Measurements from ENCODE around the gene MRC1.

The MRC1 gene

DNA sequence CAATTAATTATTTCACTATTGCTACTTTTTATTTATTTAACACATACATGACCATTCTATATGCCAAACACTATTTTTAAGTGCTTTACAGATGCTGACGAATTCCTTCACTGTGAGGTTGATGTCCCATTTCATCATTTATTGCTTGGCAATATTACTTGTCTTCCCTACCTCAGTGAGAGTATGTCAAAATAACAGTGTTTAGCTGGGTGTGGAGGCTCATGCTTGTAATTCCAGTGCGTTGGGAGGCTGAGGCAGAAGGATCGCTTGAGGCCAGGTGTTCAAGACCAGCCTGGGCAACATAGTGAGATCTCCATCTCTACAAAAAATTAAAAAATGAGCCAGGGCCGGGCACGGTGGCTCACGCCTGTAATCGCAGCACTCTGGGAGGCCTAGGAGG is 19.8 kb upstream of the MRC1 start:
- ATAC-seq (ENCODE audit: insufficient read depth, low read depth) (no peak), DNase-seq (no peak)
- H3K27me3 ChIP-seq (ENCODE audit: insufficient read depth, low read length, poor library complexity), result no peaks in the 10 kb centered on the region
- no peak overlapping the region for H2AFZ ChIP-seq (ENCODE audit: low read depth, low read length)
- no peaks in the 10 kb centered on the region for H3K79me2 ChIP-seq (ENCODE audit: insufficient read depth, low read length)
- H3K27ac ChIP-seq (ENCODE audit: low read length), result no peak overlapping the region
- no peaks in the 10 kb centered on the region for H3K9me3 ChIP-seq (ENCODE audit: insufficient read depth, low read length, severe bottlenecking)
- no peak overlapping the region for H3K4me3 ChIP-seq (ENCODE audit: low read depth in 1 of 2, low read length in 2 of 2)
- TF ChIP-seq, protein P1, sequence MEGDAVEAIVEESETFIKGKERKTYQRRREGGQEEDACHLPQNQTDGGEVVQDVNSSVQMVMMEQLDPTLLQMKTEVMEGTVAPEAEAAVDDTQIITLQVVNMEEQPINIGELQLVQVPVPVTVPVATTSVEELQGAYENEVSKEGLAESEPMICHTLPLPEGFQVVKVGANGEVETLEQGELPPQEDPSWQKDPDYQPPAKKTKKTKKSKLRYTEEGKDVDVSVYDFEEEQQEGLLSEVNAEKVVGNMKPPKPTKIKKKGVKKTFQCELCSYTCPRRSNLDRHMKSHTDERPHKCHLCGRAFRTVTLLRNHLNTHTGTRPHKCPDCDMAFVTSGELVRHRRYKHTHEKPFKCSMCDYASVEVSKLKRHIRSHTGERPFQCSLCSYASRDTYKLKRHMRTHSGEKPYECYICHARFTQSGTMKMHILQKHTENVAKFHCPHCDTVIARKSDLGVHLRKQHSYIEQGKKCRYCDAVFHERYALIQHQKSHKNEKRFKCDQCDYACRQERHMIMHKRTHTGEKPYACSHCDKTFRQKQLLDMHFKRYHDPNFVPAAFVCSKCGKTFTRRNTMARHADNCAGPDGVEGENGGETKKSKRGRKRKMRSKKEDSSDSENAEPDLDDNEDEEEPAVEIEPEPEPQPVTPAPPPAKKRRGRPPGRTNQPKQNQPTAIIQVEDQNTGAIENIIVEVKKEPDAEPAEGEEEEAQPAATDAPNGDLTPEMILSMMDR (IDR thresholded peaks at IDR 0.05; ENCODE audit: borderline replicate concordance, extremely low read depth, low read length, poor library complexity, severe bottlenecking), result no peak
- no peak for TF ChIP-seq EZH2 (IDR thresholded peaks at IDR 0.05; ENCODE audit: borderline replicate concordance, low read depth, low read length, severe bottlenecking)
- H4K20me1 ChIP-seq (ENCODE audit: insufficient read depth, low read length), result no peaks in the 10 kb centered on the region
- no peak overlapping the region for H3K9ac ChIP-seq (ENCODE audit: low read depth, low read length)
- no peak overlapping the region for H3K4me2 ChIP-seq (ENCODE audit: insufficient read depth, low read length)
- no peaks in the 10 kb centered on the region for H3K36me3 ChIP-seq (ENCODE audit: insufficient read depth, low read length)
- peaks cover 17% of the 10 kb centered on the region for H3K4me1 ChIP-seq (ENCODE audit: insufficient read depth, low read length)

DNA sequence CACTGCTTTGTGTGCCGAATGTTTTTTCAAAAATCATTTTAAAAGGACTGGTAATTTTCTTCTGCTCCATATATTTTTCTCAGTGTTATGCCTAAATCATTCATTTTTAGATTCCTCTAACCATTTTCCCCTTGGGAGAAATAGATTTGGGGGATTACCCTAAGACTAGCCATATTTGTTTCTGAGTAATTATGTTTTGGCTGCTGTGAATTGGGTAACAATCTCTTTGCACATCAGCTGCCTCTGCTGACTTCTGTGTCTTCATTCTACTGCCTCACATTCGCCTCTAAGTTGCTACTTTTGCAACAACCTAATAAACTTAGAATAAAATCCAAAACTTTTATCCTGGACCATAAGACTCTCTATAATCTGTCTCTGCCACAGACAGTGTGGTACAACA is 18.5 kb upstream of the MRC1 start:
- TF ChIP-seq, protein P1 (IDR thresholded peaks at IDR 0.05; ENCODE audit: borderline replicate concordance, extremely low read depth, low read length, poor library complexity, severe bottlenecking), result no peak
- TF ChIP-seq EZH2 (IDR thresholded peaks at IDR 0.05; ENCODE audit: borderline replicate concordance, low read depth, low read length, severe bottlenecking), result no peak
- Histone ChIP-seq H3K79me2 (ENCODE audit: insufficient read depth, low read length) (no peaks in the 10 kb centered on the region), H3K4me3 (ENCODE audit: low read depth in 1 of 2, low read length in 2 of 2) (no peak overlapping the region), H4K20me1 (ENCODE audit: insufficient read depth, low read length) (no peaks in the 10 kb centered on the region), H3K4me2 (ENCODE audit: insufficient read depth, low read length) (no peak overlapping the region), H3K9ac (ENCODE audit: low read depth, low read length) (no peak overlapping the region), H3K36me3 (ENCODE audit: insufficient read depth, low read length) (no peaks in the 10 kb centered on the region), H3K4me1 (ENCODE audit: insufficient read depth, low read length) (peaks cover 17% of the 10 kb centered on the region), H3K27ac (ENCODE audit: low read length) (no peak overlapping the region), H3K9me3 (ENCODE audit: insufficient read depth, low read length, severe bottlenecking) (no peaks in the 10 kb centered on the region), H3K27me3 (ENCODE audit: insufficient read depth, low read length, poor library complexity) (no peaks in the 10 kb centered on the region), H2AFZ (ENCODE audit: low read depth, low read length) (no peak overlapping the region)
- no peak for ATAC-seq (ENCODE audit: insufficient read depth, low read depth)
- no peak for DNase-seq

DNA sequence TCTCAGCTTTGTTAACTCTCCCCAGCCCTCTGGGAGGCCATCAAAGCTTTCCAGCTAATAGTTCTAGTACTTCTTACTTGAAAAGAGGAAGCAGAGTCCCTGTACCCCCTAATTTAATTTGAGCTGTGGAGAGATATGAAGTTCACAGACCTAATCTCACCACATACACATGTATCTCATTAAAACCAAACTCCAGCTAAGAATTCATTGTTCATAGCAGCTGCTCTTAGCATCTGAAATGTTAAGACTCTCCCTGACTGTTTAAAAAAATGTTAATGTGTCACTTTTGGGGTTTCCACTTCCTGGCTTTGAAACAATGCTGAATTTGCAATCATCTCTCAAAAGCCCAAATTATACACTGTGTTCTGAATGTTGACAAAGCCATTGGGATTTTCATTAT is 16.2 kb upstream of the MRC1 start:
- no peak for TF ChIP-seq EZH2 (IDR thresholded peaks at IDR 0.05; ENCODE audit: borderline replicate concordance, low read depth, low read length, severe bottlenecking)
- TF ChIP-seq, protein P1 (IDR thresholded peaks at IDR 0.05; ENCODE audit: borderline replicate concordance, extremely low read depth, low read length, poor library complexity, severe bottlenecking), result no peak
- H3K4me3 ChIP-seq (ENCODE audit: low read depth in 1 of 2, low read length in 2 of 2), result no peak overlapping the region
- no peak overlapping the region for H3K9ac ChIP-seq (ENCODE audit: low read depth, low read length)
- H3K27me3 ChIP-seq (ENCODE audit: insufficient read depth, low read length, poor library complexity), result no peaks in the 10 kb centered on the region
- H2AFZ ChIP-seq (ENCODE audit: low read depth, low read length), result peak overlapping the region; percentile 11
- H3K27ac ChIP-seq (ENCODE audit: low read length), result peak overlapping the region; percentile 22; the same call in 1 of the 2 replicates
- H3K36me3 ChIP-seq (ENCODE audit: insufficient read depth, low read length), result no peaks in the 10 kb centered on the region
- peaks cover 17% of the 10 kb centered on the region for H3K4me1 ChIP-seq (ENCODE audit: insufficient read depth, low read length)
- H3K79me2 ChIP-seq (ENCODE audit: insufficient read depth, low read length), result no peaks in the 10 kb centered on the region
- no peak for DNase-seq
- H3K4me2 ChIP-seq (ENCODE audit: insufficient read depth, low read length), result no peak overlapping the region
- no peaks in the 10 kb centered on the region for H3K9me3 ChIP-seq (ENCODE audit: insufficient read depth, low read length, severe bottlenecking)
- no peaks in the 10 kb centered on the region for H4K20me1 ChIP-seq (ENCODE audit: insufficient read depth, low read length)
- peak; percentile 75 for ATAC-seq (ENCODE audit: insufficient read depth, low read depth)
